Middle frontal gyrus (tissue), 1 donor: ENCODE results near the gene SOX8.
"Not testable (repeated sequence)": the region's sequence is repeated elsewhere in the genome, so short reads cannot be mapped to it uniquely, and the experiment has no call there.

Experiments
- DNase-seq: peaks from one replicate; pipeline ENCODE4 v3.0.0-alpha.2; 2015; ENCODE audit warnings: low spot score; ENCODE audit errors: extremely low spot score

SOX8 gene

DNA sequence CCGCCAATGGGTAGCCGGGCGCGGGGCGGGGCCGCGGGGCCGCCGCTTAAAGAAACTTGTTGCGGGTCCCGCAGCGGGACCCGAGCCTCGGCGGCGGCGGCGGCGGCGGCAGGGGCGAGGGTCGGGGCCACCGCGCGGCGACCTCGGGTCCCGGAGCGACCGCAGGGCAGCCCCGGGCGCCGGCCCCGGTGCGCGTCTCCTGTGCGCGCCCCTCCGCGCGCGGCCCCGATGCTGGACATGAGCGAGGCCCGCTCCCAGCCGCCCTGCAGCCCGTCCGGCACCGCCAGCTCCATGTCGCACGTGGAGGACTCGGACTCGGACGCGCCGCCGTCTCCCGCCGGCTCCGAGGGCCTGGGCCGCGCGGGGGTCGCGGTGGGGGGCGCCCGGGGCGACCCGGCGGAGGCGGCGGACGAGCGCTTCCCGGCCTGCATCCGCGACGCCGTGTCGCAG is at the start of gene SOX8:
TSS of gene SOX8 (plus strand) at position 76 of the 450 bp plus-strand sequence. CDS start at position 229, 153 bp downstream.
- DNase-seq: no peak

DNA sequence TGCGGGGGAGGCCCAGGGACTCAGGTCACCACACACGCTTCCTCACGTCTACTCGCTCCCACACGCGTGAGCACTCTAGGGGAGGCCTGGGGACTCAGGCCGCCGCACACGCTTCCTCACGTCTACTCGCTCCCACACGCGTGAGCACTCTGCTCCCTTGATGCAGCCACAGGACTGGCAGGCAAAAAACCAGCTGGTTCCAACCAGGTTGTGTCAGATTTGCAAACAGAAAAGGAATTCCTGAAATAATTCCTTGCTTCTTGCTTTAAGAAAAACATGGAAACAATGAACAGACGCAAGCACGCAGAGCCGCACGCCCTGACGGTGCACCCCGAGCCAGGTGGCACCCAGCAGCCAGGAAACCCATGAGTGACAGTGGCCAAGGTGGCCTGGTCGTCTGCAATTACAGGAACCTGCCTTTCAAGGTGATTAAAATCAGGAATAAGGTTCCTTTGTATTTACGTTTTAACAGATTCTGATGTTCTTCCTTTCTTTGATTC is 48.7 kb upstream of the SOX8 start:
- no peak for DNase-seq

- no peak for DNase-seq
Observed at GRCh38 chr16:933581-933980, 48.0 kb upstream of the SOX8 start.

DNA sequence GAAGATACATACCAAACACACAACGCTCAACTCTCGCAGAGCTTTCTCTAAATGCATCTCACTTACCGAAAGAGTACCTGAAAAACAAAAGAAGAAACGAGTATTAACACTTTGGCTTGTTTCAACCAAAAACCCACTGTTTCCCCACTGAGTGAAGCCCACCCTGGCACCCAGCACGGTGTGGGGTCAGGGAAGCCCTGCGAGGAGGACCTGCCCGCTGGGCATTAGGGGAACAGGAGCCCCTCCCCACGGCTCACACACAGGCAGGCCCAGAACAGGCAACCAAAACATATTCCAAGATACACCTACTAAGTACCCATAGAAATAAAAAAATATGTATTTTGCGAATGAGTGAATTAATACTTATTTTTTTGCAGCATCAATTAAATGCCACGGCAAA is 47.4 kb upstream of the SOX8 start:
- DNase-seq: no peak

- no peak for DNase-seq
Observed at GRCh38 chr16:935684-936083, 45.9 kb upstream of the SOX8 start.

- no peak for DNase-seq
Observed at GRCh38 chr16:937311-937710, 44.3 kb upstream of the SOX8 start.

GRCh38 chr16:937723-938122 is 43.8 kb upstream of the SOX8 start:
- DNase-seq: no peak

GRCh38 chr16:938136-938535 is 43.4 kb upstream of the SOX8 start:
- DNase-seq: no peak

DNA sequence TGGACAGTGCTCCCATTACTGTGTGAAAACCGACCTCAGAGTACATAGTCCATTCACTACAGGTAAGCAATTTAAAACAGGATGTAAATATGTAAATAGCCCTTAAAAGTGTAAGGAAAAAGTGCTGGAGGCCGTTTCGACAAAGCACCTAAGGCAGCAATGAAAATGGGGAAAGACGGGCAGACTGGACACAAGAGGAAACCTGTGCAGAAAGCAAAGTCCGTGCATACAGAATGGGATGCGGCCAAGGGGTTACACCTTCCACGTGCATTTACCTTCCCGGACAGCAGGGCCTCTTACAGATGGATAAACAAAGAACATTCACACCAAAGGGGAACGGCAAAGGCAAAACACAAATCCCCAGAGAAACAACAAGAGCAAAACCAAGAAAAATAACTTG is 42.8 kb upstream of the SOX8 start:
- no peak for DNase-seq

GRCh38 chr16:939311-939710 is 42.3 kb upstream of the SOX8 start:
- DNase-seq: no peak

- no peak for DNase-seq
Observed at GRCh38 chr16:939941-940340, 41.6 kb upstream of the SOX8 start.

DNA sequence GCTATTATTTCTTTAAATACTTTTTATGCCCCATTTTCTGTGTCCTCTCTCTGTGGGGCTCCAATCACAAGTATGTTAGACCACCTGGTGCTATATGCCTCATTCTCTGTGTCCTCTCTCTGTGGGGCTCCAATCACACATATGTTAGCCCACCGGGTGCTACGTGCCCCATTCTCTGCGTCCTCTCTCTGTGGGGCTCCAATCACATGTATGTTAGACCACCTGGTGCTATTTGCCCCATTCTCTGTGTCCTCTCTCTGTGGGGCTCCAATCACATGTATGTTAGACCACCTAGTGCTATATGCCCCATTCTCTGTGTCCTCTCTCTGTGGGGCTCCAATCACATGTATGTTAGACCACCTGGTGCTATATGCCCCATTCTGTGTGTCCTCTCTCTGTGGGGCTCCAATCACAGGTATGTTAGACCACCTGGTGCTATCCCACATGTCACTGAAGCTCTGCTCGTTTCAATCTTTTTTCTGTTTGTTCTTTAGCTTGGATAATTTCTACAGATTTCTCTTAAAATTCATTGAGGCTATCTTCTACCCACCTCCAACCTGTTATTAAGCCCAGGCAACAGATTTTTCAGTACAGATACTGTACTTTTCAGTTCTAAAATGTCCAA is 39.0 kb upstream of the SOX8 start:
- no peak for DNase-seq

GRCh38 chr16:943971-944370 is 37.6 kb upstream of the SOX8 start:
- no peak for DNase-seq

DNA sequence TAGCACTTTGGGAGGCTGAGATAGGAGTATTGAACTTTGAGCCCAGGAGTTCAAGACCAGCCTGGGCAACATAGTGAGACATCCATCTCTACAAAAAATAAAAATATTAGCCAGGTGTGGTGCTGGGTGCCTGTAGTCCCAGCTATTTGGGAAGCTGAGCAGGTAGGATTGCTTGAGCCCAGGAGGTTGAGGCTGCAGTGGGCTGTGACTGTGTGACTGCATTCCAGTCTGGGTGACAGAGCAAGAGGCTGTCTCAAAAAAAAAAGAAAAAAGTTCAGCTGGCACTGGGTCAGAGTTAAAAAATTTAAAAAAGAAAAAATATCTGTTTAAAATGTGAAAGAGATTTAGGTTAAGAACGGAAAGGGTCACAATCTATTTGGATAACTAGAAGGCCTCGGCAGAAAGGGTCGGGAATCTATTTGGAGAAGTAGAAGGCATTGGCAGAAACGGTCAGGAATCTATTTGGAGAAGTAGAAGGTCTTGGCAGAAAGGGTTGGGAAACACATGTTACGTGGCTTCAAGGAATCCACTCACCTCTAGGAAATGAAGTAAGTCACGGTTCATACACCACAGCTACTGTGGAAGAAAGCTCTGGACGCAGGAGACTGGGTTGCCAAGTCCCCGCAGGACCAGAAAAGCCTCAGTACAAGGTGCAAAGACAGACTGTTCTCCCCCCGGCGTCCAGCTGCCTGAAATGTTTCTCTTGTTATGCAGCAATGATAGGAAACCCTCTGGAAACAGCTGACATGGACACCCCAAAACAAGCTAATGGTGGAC is 36.1 kb upstream of the SOX8 start:
- no peak for DNase-seq

GRCh38 chr16:946048-946395 is 35.5 kb upstream of the SOX8 start:
- no peak for DNase-seq

DNA sequence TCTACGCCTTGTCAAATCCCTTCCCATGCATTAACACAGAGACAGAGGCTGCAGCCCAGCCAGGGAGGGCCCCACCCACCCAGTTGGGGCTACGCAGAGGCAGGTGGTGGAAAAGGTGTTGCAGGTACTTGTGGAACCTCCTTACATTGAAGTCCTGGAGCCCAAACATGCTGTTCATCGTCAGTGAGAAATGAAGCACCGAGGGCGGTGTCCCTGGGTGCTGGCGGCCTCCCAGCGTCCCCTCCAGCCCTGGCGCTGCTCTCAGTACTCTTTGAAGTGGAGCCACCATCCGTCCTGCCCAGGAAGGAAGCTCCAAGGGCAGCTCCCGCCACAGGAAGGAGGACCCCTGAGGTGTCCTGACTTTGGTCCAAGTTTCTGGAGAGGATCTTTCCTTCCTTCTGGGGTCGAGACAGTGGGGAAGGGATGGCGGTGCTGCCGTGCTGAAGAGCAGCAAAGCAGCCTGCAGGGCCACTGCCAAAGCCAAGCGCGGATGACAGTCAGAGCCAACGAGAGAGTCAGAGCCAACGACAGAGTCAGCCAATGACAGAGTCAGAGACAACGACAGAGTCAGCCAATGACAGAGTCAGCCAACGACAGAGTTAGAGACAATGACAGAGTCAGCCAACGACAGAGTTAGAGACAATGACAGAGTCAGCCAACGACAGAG is 34.2 kb upstream of the SOX8 start:
- no peak for DNase-seq

- not testable (repeated sequence) for DNase-seq
Observed at GRCh38 chr16:947922-948303, 33.7 kb upstream of the SOX8 start.

GRCh38 chr16:948767-949166 is 32.8 kb upstream of the SOX8 start:
- DNase-seq: not testable (repeated sequence)

DNA sequence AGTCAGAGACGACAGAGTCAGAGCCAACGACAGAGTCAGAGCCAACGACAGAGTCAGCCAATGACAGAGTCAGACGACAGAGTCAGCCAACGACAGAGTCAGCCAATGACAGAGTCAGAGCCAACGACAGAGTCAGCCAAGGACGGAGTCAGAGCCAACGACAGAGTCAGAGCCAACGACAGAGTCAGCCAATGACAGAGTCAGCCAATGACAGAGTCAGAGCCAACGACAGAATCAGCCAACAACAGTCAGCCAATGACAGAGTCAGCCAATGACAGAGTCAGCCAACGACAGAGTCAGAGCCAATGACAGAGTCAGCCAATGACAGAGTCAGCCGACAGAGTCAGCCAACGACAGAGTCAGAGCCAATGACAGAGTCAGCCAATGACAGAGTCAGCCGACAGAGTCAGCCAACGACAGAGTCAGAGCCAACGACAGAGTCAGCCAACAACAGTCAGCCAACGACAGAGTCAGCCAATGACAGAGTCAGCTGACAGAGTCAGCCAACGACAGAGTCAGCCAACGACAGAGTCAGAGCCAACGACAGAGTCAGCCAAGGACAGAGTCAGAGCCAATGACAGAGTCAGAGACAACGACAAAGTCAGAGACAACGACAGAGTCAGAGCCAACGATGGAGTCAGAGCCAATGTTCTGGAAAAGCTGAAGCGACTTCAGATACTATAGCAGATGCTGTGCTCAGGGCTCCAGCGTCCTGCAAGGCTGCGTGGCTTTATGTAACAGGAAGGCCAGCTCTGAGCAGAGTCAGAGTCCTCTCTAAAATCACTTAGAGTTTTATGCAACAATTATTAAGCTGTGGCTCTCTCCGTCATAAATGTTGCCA is 30.6 kb upstream of the SOX8 start:
- not testable (repeated sequence) for DNase-seq

GRCh38 chr16:951660-952301 is 29.8 kb upstream of the SOX8 start:
- no peak for DNase-seq

- no peak for DNase-seq
Observed at GRCh38 chr16:952321-952720, 29.2 kb upstream of the SOX8 start.
